Endothelial cell of umbilical vein (primary cell): Measurements from ENCODE around the gene CKS1B. TPM values are rescaled to one million over a fixed set of nuclear protein-coding genes. Genes with fewer than 3 reads are reported as not detected.

Experiments
- BruUV-seq: library from RNA; stranded (reverse); fragments of 400-500 nt; replicated peaks from 2 replicates; lab custom pipeline; 2021; lab: Mats Ljungman, UMichigan
- CTCF ChIA-PET: fragments of 300-600, 350-600 bp; sonication (Branson Sonifier 250); formaldehyde crosslinking; loops from one replicate; lab custom pipeline; 2021; ENCODE audit warnings: antibody characterized with exemption, inconsistent platforms; lab: Charles Lee
- POLR2A ChIA-PET: fragments of 300-600, 350-600 bp; sonication (Branson Sonifier 250); formaldehyde crosslinking; loops from one replicate; lab custom pipeline; 2021; ENCODE audit warnings: antibody characterized with exemption, inconsistent platforms; lab: Charles Lee
- DNase-seq: peaks from one replicate; pipeline ENCODE4 v3.0.0-alpha.2; 2011; ENCODE audit warnings: low read depth, low spot score
- FAIRE-seq: peaks from 2 replicates; lab custom pipeline; 2011; peaks lifted over from hg19 to GRCh38; lab: Jason Lieb, UNC
- H2AFZ ChIP-seq: 2 replicates; pipeline ENCODE4 v1.6.0; 2012; ENCODE audit warnings: low read depth, low read length, control low read depth, inconsistent platforms
- H3K27ac ChIP-seq: 2 replicates; pipeline ENCODE4 v1.5.1; 2011; ENCODE audit warnings: low read depth, mild to moderate bottlenecking, control low read depth, low read length, moderate library complexity; ENCODE audit not compliant: insufficient read depth
- H3K27me3 ChIP-seq, 2 experiments: 2 replicates each; pipeline versions ENCODE4 v1.6.0 to v1.6.1; 2011; ENCODE audit warnings: low read length in 2 of 2, mixed read lengths in 1 of 2; ENCODE audit not compliant: control insufficient read depth in 2 of 2, insufficient read depth in 2 of 2
- H3K36me3 ChIP-seq, 2 experiments: 2 replicates in 1 of 2; 3 replicates in 1 of 2; pipeline ENCODE4 v1.5.1; 2011; ENCODE audit warnings: low read length in 2 of 2, mild to moderate bottlenecking in 1 of 2, moderate library complexity in 1 of 2; ENCODE audit not compliant: control insufficient read depth in 2 of 2, insufficient read depth in 2 of 2; ENCODE audit errors: extremely low read depth in 1 of 2
- H3K4me1 ChIP-seq: 3 replicates; pipeline ENCODE4 v1.5.1; 2011; ENCODE audit warnings: mild to moderate bottlenecking, low read length; ENCODE audit not compliant: control insufficient read depth, insufficient read depth; ENCODE audit errors: extremely low read depth
- H3K4me2 ChIP-seq: 2 replicates; pipeline ENCODE4 v1.6.1; 2011; ENCODE audit warnings: low read length, control low read depth, mixed read lengths; ENCODE audit not compliant: insufficient read depth
- H3K4me3 ChIP-seq, 3 experiments: fragments of 200-600 bp in 1 of 3; sonication (generic), shearing (Covaris generic) in 1 of 3; replicated peaks in 1 of 3; 2 replicates each; pipeline ENCODE4 v1.5.1; 2011 to 2016; ENCODE audit warnings: control low read depth in 3 of 3, low read length in 3 of 3, mild to moderate bottlenecking in 2 of 3, inconsistent platforms in 1 of 3, low read depth in 1 of 3, moderate library complexity in 1 of 3; ENCODE audit not compliant: insufficient read depth in 1 of 3
- H3K79me2 ChIP-seq: 2 replicates; pipeline ENCODE4 v1.6.0; 2012; ENCODE audit warnings: low read length, inconsistent platforms; ENCODE audit not compliant: control insufficient read depth, insufficient read depth
- H3K9ac ChIP-seq: replicated peaks from 2 replicates; pipeline ENCODE3; 2011; ENCODE audit warnings: low read length, control low read depth; ENCODE audit not compliant: insufficient read depth; ENCODE audit errors: extremely low read depth
- H3K9me1 ChIP-seq: replicated peaks from 3 replicates; pipeline ENCODE4 v1.6.0; 2011; ENCODE audit warnings: mild to moderate bottlenecking, low read length; ENCODE audit not compliant: control insufficient read depth, insufficient read depth; ENCODE audit errors: extremely low read depth
- H3K9me3 ChIP-seq: replicated peaks from 2 replicates; pipeline ENCODE4 v1.5.1; 2012; ENCODE audit warnings: low read length, inconsistent platforms; ENCODE audit not compliant: control insufficient read depth, insufficient read depth
- H4K20me1 ChIP-seq: replicated peaks from 2 replicates; pipeline ENCODE3; 2011; ENCODE audit warnings: mild to moderate bottlenecking, low read length; ENCODE audit not compliant: control insufficient read depth, insufficient read depth; ENCODE audit errors: extremely low read depth
- CTCF ChIP-seq, 2 donors: IDR thresholded peaks; 1 replicate in 1 of 2; 2 replicates in 1 of 2; pipeline ENCODE4 v1.5.1; 2011; ENCODE audit warnings: low read length in 2 of 2, mild to moderate bottlenecking in 2 of 2, moderate library complexity in 2 of 2, control low read depth in 1 of 2, inconsistent platforms in 1 of 2, low read depth in 1 of 2; ENCODE audit not compliant: insufficient read depth in 1 of 2; ENCODE audit errors: extremely low read depth in 1 of 2
- EZH2 ChIP-seq: IDR thresholded peaks from 2 replicates; pipeline ENCODE4 v1.6.1; 2012; ENCODE audit warnings: borderline replicate concordance, low read depth, mild to moderate bottlenecking, moderate library complexity, low read length, inconsistent platforms; ENCODE audit not compliant: severe bottlenecking
- FOS ChIP-seq: IDR thresholded peaks from 2 replicates; pipeline ENCODE4 v1.6.1; 2011; ENCODE audit warnings: mild to moderate bottlenecking, low read length, moderate library complexity, borderline replicate concordance; ENCODE audit not compliant: insufficient read depth
- GATA2 ChIP-seq: IDR thresholded peaks from 2 replicates; pipeline ENCODE4 v1.7.0; 2011; ENCODE audit warnings: low read depth, mild to moderate bottlenecking, moderate library complexity, mixed read lengths, low read length; ENCODE audit not compliant: insufficient read length, insufficient read depth
- JUN ChIP-seq: IDR thresholded peaks from 2 replicates; pipeline ENCODE4 v1.6.1; 2011; ENCODE audit warnings: borderline replicate concordance, low read depth; ENCODE audit not compliant: insufficient read length, insufficient read depth
- MAX ChIP-seq: IDR thresholded peaks from 2 replicates; pipeline ENCODE4 v1.6.1; 2011; ENCODE audit not compliant: insufficient read depth, insufficient read length
- MYC ChIP-seq: IDR thresholded peaks from one replicate; pipeline ENCODE4 v1.6.1; 2011; ENCODE audit warnings: mild to moderate bottlenecking, low read depth, low read length
- POLR2A ChIP-seq: IDR thresholded peaks from 2 replicates; pipeline ENCODE4 v1.6.1; 2012; ENCODE audit warnings: low read depth, mild to moderate bottlenecking, control low read depth, low read length
- POLR2AphosphoS5 ChIP-seq: IDR thresholded peaks from 2 replicates; pipeline ENCODE4 v1.6.1; 2012; ENCODE audit warnings: low read depth, mild to moderate bottlenecking, control low read depth, low read length, moderate library complexity; ENCODE audit not compliant: insufficient read depth
- dilution Hi-C: fragments of 300-500 bp; cut with MboI; formaldehyde crosslinking; loops from one replicate; pipeline ENCODE4 v1.15.0; 2019; ENCODE audit warnings: low sequenced_read_pairs; ENCODE audit not compliant: extremely low pct_ligation_motif_present
- intact Hi-C: fragments of 100-400 bp; cut with micrococcal nuclease; formaldehyde crosslinking; loops from one replicate; pipeline ENCODE4 v1.10.0; 2022
- polyA plus RNA-seq, 4 experiments: library from polyadenylated mRNA; depleted of rRNA in 3 of 4; stranded (reverse) in 3 of 4; unstranded in 1 of 4; fragments of >200 nt; gene quantifications; 2 replicates each; pipeline versions ENCODE4 v1.2.1 to v1.2.3, GENCODE V29; 2011 to 2012; ENCODE audit warnings: missing spikeins in 1 of 4
- total RNA-seq: library from RNA; stranded (reverse); gene quantifications from 2 replicates; pipeline ENCODE4 v1.2.3, GENCODE V29; 2021

The CKS1B gene
- total and polyA plus RNA-seq, 2 donors (not counting 3 experiments of a cell fraction or from before 2014, with no cell fraction given), result 126 to 280 TPM

GRCh38 chr1:154944401-154945159, 29.9 kb upstream of the CKS1B start:
- ChIA-PET POLR2A (interaction anchor here (1.1 to 1.4 kb wide), 2 partner anchors 28 to 385 kb away, joined by 3 read pairs; no protein-coding TSS in a partner anchor), CTCF (interaction anchor here (0.6 to 3.4 kb wide), 27 partner anchors 8 to 460 kb away, joined by 3 to 19 read pairs (median 3); partner anchors contain the start of genes CKS1B and PMVK)
- Histone ChIP-seq H4K20me1 (no peaks in the 10 kb centered on the region), H3K4me3 (no peak overlapping the region), H3K9ac (no peak overlapping the region), H3K27ac (no peak overlapping the region), H3K79me2 (no peaks in the 10 kb centered on the region), H3K4me1 (no peaks in the 10 kb centered on the region), H3K9me3 (no peaks in the 10 kb centered on the region), H3K9me1 (no peaks in the 10 kb centered on the region), H3K27me3 (no peaks in the 10 kb centered on the region), H3K4me2 (no peak overlapping the region), H3K36me3 (peaks cover 0 to 25% of the 10 kb centered on the region in 2 experiments), H2AFZ (no peak overlapping the region)
- DNase-seq (no peak), FAIRE-seq (no peak)
- intact Hi-C loops, result no loop called here
- dilution Hi-C loops, result no loop called here
- TF ChIP-seq GATA2 (no peak), JUN (no peak), EZH2 (no peak), MYC (no peak), CTCF (IDR thresholded peaks at IDR 0.05; ENCODE audit: extremely low read depth in 1 of 2, insufficient read depth in 1 of 2, low read depth in 1 of 2, low read length in 2 of 2) (no peak), POLR2A (no peak), MAX (no peak), FOS (no peak), POLR2AphosphoS5 (no peak)
- BruUV-seq, result no TSS peak
